HL-60/S4 (cell line): ENCODE results near the gene BICRAL.
"Not testable (repeated sequence)": the region's sequence is repeated elsewhere in the genome, so short reads cannot be mapped to it uniquely, and the experiment has no call there.

Experiments
- in situ Hi-C: fragments of 300-500 bp; cut with MboI; formaldehyde crosslinking; loops from 2 replicates; pipeline ENCODE4 v1.14.3; 2022; ENCODE audit warnings: low sequenced_read_pairs

BICRAL gene

DNA sequence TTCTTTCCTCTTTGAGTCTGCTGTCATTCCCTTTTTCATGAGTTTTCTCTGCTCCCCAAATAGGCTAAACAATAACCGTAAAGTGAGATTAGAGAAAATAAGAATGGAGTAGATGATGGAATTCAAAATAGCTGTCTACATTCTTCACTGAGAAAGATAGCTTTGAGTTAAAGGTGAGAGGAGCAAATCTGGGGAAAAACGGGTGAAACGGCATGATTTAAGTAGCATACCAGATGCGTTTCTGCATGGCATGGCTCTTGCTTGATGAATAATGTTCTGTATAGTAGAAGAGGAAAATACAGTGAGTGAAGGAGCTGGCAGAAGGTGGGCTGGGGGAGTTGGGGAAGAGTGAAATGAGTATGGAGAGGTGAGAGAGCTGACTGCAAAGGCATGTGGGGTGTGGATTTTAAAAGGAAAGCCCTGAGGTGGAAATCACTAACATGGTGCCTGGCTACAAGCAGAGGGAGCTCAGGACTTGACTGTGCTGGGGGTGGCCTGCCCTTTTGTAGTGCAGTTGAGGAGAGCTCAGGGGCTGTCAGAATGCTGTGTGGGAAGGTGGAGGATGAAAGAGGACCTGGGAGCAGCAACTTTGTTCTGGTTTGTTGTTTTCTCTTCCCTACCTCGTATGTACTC is 8.8 kb downstream of the BICRAL start:
- in situ Hi-C loops = no loop called here

DNA sequence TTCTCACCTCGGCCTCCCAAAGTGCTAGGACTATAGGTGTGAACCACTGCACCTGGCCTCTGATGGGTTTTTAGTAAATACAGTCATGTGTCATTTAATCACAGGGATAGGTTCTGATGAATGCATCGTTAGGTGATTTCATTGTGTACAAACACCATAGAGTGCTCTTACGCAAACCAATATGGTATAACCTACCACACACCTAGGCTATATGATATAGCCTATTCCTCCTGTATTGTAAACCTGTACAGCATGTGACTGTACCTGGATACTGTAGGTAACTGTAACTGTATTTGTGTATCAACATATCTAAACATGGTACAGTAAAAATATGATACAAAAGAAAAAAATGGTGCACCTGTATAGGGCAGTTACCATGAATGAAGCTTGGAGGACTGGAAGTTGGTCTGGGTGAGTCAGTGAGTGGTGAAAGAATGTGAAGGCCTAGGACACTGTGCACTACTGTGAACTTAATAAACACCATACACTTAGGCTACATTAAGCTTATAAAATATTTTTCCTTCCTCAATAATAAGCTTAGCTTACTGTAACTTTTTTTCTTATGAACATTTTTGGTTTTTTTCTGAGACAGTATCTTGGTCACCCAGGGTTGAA is 10.0 kb downstream of the BICRAL start:
- in situ Hi-C loops = no loop called here

DNA sequence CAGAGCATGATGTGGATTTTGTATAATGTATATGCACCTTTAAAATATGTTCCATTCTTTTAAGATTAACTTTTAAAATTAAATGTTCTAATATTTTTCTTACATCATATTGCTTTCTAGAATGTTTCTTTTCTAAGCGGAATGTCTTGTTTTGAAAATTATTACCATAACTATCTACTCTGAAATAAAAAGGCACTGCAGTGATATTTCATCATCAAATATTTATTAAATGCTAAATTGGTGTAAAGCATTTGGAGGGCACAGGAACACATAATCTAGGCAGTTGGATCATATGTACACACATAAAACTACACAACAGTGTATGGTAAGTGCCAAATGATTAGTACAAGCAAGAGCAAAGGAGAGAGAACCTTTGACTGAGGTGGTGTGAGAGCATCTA is 13.8 kb downstream of the BICRAL start:
- in situ Hi-C loops = no loop called here

DNA sequence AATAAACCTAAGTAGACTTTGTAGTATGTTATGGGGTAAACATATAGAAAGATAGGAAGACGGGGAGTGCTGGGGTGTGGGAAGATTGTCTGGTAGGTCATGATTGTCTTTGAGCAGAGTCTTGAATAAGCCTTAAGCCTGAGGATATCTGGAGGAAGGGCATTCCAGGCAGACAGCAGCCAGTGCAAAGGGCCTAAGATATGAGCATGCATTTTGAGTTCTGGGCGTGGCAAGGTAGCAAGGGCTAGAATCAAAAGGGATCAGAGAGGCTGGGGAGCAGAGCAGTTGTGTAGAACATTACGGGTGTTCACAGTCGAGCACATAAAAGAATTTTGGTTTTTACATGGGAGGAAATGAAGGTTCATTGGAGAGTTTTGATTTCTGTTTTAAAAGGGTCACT is 14.3 kb downstream of the BICRAL start:
- in situ Hi-C loops = no loop called here

DNA sequence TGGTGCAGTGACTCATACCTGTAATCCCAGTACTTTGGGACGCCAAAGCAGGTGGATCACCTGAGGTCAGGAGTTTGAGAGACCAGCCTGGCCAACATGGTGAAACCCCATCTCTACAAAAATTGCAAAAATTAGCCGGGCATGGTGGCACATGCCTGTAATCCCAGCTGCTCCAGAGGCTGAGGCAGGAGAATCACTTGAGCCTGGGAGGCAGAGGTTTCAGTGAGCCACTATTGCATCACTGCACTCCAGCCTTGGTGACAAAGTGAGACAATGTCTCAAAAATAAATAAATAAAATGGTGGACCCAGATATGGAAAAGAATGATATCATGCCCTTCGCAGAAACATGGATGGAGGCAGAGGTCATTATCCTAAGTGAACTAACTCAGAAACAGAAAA is 15.8 kb downstream of the BICRAL start:
- in situ Hi-C loops = not testable (repeated sequence)

DNA sequence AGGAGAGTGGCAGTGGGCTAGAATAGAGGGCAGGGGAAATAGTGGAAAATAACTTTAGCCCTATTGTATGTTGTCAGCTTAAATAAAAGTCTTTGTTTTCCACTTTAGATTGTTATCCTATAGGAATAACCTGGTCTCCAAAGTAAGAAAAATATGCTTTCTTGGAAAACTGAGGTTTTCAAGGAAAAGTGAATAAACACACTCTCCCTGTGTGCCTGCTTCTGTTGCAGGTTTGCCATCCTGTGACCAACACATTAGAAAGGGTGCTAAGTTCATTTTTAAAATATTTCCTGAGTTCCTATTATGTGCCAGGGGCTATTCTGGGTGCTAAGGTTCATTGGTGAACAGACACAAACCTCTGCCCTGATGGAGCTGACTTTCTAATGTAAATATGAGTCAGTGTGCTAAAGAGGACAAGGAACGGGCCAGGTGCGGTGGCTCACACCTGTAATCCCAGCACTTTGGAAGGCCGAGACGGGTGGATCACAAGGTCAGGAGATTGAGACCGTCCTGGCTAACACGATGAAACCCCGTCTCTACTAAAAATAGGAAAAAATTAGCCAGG is 23.5 kb downstream of the BICRAL start:
- in situ Hi-C loops = no loop called here

DNA sequence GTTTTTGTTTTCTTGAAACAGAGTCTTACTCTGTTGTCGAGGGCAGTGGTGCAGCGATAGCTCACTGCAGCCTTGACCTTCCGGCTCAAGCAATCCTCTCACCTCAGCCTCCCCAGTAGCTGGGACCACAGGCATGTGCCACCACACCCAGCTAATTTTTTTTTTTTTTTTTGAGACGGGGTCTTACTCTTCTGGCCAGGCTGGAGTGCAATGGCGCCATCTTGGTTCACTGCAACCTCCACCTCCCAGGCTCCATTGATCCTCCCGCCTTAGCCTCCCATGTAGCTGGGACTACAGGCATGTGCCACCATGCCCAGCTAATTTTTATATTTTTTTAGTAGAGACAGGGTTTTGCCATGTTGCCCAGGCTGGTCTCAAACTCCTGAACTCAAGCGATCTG is 24.5 kb downstream of the BICRAL start:
- in situ Hi-C loops = not testable (repeated sequence)

DNA sequence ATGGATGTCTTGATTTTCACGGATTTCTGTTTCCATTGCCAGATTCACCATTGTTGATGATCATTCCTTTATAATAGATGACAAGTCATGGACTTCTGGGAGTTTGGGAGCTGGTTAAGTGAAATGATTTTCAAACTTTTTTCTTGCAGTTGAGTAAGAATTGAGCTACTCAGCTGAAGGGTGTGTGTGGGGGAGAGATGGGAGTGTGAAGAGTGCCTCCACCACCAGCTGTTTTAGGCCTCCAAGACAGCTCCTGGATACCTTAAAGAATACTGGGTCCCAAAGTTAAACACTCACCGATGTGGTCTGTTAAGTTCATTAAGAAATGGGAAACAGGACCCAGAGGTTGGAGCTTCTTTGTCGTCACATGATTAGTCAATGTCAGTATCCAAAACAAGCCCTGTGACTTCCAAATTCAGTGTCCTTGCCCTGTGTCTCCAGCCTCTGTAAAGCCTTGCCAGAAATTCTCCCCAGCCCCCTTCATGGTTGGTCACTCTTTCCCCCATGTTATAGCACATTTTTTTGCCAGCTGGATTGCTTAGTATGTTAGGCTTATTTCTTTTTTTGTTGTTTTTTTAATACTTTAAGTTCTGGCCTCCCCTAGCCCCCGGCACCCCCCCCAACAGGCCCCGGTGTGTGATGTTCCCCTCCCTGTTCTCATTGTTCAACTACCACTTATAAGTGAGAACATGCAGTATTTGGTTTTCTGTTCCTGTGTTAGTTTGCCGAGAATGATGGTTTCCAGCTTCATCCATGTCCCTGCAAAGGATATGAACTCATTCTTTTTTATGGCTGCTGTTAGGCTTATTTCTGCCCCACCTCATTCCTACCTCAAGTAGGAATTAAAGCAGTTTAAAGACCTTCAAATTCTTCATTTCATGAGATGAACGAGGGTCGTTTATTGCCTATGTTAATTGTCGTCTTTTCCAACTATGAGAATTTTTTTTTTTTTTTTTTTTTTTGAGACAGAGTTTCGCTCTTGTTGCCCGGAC is 26.9 kb downstream of the BICRAL start:
- in situ Hi-C loops = no loop called here

DNA sequence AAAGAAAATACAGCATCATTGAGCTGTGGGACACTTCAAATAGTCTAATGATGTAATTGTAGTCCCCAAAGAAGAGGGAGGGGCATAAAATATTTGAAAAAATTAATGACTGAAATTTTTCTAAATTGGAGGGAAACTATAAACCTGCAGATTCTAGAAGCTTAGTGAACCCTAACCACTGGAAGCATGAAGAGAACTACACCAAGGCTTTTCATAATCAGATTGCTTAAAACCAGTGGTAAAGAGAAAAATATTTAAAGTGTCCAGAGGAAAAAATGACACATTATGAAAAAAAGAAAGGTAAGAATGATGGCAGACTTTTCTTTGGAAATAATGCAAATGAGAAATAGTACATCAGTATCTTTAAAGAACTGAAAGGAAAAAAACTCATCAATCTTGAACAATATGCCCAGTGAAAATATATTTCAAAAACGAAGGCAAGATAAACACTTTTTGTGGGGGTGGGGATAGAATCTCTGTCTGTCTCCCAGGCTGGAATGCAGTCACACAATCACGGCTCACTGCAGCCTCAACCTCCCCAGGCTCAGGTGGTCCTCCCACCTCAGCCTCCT is 31.3 kb downstream of the BICRAL start:
- in situ Hi-C loops = no loop called here

DNA sequence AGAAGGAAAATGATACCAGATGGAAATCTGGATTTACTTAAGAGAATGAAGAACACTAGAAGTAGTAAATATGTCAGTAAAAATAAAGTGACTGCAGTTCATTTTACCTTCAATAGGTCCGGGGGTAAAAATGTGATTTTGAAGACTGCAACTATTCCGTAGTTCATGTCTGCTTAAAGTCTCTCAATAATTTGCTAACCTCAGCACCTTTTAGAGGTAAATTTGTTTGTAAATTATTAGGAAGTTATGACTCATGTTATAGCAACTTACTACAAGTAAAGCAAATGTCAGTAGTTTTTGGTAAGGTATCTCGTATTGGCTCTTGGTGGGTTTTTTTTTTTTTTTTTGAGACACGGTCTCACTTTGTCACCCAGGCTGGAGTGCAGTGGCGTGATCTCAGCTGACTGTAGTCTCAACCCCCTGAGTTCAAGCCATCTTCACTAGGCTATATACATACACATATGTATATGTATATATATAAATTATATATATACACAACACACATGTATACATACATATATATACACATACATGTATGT is 32.1 kb downstream of the BICRAL start:
- in situ Hi-C loops = no loop called here

DNA sequence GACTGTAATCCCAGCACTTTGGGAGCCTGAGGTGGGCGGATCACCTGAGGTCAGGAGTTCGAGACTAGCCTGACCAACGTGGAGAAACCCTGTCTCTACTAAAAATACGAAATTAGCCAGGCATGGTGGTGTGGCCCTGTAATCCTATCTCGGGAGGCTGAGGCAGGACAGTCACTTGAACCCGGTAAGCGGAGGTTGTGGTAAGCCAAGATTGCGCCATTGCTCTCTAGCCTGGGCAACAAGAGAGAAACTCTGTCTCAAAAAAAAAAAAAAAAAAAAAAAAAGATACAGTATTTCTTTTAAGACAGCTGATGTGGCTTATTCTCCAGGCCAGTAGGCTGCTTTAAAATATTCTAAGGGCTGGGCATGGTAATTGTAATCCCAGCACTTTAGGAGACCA is 33.9 kb downstream of the BICRAL start:
- in situ Hi-C loops = not testable (repeated sequence)

DNA sequence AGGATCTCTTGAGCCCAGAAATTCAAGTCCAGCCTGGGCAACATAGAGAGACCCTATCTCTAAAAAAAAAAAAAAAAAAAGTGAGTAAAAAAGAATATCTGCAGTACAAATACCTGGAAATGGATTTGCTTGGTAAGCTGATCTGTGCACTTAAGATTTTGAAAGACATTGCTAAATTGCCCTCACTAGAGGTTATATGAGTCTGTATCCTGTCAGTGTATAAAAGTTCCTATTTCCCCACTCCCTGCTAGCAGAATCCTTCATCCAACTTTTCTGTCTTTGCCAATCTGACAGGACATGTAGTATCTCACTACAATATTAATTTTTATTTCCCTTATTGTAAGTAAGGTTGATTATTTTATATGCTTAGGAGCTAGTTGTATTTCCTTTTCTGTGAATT is 36.1 kb downstream of the BICRAL start:
- in situ Hi-C loops = no loop called here

DNA sequence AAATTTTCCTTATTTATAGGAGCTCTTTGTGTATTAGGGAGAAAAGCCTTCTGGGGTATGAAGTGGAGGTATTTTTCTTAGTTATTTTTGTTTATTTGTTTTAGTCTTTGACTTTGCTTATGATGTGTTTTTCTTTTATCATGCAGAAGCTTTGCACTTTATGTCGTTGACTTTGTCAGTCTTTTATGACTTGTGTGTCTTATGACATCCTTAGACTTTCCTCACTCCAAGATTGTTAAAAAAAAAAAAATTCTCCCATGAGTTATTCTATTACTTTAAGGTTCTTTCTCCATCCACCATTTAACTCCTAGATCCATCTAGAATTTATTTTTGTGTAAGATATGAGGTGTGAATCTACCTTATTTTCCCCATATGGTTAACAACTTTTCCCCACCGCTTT is 36.6 kb downstream of the BICRAL start:
- in situ Hi-C loops = no loop called here

DNA sequence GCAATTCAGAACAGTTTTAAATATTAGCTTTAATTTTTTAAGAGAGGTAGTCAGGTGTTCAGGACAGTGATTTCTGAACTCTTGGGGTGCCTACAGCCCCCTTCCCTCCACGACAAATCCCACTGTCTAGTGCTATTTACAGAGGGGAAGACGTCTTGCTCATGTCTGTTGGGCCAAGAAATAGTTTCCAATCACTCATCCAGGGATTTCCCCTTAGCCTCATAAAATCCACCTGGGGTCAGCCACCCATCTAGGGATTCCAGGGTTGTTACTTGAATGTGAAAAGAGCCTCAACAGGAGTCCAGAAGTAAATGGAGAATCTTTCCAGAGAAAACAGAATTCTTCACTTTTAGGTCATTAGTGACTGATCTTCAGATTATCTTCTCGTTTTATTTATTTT is 37.0 kb downstream of the BICRAL start:
- in situ Hi-C loops = no loop called here

DNA sequence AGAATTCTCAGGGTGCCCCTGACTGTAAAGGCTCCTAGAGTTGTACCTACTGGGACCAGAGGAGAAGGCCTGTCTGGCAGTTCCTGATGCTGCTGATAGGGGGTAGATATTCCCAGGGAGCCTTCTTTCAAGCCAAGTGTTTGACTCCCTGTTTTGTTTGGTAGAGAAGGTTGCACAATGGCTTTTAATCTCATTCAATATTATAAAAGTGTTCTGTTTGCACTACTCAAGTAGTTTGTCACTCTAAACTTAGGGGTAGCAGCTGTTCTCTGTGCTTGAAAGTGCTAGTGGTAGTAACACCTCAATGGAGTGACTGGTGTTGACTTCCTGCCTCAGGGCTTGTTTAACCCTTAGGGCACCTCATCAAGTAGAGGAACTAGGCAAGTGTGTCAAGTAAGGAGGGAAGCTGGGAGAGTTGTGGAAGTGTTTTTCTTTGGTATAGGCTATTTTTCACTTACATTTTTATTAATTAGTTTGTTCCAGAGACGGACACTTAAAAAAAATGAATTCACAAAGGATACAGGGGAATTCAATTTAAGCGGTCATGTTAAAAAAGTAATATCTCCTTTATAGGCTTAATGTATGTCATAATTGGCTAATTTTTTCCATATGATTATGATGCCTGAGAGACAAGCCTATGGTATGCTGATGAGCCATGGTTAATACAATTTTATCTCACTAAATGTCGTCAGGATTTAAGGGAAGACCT is 38.1 kb downstream of the BICRAL start:
- in situ Hi-C loops = no loop called here

DNA sequence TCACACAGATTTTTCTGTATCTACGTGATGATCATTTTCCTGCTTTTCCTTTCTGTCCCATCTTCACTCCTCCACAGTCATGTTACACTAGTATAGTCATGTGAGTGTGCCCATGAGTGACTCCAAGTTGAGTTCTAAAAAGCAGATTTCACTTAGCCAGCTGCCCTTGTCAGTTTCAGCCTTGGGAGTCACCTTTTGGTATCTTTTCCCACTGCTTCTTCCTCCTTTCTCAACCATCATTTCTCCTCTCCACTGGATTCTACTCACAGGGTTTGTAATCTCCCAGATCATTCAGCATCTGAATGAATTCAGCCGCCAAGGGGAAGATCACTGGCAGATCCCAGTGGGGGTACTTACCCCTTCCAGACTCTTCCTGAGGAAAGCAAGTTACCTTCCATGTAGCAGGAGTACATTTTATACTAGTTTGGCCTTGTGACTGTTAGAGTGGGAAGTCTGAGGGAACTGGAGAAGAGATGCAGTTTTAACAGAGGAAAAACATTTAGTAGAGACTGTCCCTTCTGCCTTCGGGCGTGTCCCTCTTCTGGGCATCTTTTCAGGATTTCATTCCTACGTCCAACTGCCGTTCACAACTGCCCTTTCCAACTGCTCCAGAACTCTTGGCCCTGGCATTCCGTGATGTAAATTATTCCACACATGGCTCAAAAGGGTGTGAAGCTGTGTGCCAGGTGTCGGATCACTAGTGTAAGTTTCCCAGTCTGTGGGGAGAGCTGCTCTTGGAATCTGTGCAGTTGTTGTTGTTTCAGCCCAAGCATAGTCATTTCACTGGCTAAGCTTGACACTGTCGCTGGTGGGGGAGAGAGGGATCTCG is 38.9 kb downstream of the BICRAL start:
- in situ Hi-C loops = no loop called here

DNA sequence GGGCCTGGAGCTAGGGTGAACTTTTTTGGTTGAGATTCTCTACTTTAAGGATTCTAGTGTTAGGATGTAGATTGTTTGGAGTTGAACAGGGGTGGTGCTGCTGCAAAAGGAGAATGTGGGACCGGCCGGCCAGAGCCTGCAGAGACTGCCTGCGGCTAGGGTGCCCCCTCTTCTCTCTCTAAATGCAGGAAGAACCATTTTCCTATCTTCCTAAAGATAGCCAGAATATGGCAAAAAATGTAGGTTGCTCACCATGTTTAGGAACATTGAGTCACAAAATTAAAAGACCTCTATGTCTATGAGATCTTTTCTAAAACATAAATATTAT is 39.5 kb downstream of the BICRAL start:
- in situ Hi-C loops = no loop called here

DNA sequence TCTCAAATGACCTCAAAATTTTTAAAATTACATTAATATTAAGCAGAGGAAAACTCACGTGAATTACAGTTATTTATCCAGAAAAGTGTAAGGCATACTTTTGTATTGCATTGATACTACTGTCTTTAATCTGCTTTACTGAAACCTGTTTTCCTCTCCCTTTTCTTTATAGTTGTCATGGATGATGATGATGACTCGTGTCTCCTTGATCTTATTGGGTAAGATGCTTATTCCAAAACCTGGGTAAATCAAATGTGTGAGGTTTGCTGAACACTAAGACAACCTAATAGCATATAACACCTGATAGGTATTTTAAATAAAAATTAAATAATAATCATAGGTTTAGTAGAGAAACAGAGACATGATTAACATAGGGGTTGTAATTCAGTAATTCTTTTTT is 40.0 kb downstream of the BICRAL start:
- in situ Hi-C loops = no loop called here

DNA sequence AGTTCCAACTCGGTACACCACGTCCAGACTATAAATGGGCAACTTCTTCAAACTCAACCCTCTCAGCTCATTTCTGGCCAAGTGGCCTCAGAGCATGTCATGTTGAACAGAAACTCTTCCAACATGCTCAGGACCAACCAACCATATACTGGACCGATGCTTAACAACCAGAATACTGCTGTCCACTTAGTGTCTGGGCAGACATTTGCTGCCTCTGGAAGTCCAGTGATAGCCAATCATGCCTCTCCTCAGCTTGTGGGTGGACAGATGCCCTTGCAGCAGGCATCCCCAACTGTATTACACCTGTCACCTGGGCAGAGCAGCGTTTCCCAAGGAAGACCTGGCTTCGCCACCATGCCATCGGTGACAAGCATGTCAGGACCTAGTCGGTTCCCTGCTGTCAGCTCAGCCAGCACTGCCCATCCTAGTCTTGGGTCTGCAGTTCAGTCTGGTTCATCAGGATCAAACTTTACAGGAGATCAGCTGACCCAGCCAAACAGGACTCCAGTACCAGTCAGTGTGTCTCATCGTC is 47.8 kb downstream of the BICRAL start:
- in situ Hi-C loops = no loop called here
